ENCODE data around the gene CDKN1B. TPM values are rescaled to one million over a fixed set of nuclear protein-coding genes. Genes with fewer than 3 reads are reported as not detected.
A peak's percentile ranks its signal among the peaks of the same experiment; 100 is the strongest.

The CDKN1B gene
- 18.9 and 24.0 TPM in 2 replicates for total RNA-seq (2014; rRNA removed; shearing (Covaris generic))
- 16.8 and 18.8 TPM in 2 replicates for polyA plus RNA-seq (2015; cell fraction: cytosol; rRNA removed)
- polyA plus RNA-seq (2015; cell fraction: nucleus; rRNA removed): 24.8 and 27.6 TPM in 2 replicates

- DNase-seq (ENCODE audit: low read depth): peak; percentile 96
Measured at GRCh38 chr12:12716793-12717585, at the start of gene CDKN1B. TSS of gene CDKN1B (plus strand) at chr12:12717368. CDS start at chr12:12717840, 472 bp downstream.

DNA sequence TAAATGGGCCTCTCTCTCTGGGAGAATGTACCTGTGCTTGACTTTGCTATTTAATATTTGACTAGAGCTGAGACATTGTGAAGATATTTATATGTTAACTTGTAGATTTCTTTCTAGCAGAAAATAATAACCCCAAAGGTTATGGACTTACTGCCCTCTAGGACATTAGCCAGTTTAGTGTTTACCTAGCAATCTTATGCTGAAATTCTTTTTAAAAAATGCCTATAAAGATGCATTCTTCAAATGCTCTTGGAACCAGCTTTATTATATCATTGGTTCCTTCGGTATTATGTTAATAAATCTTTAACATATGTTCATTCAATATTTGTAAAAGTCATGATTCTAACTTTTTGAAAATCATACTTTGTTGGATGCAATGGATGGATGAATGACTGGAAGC lies 49.2 kb upstream of the CDKN1B start:
- no peak for DNase-seq (ENCODE audit: low read depth)

GRCh38 chr12:12669020-12669419 lies 48.1 kb upstream of the CDKN1B start:
- no peak for DNase-seq (ENCODE audit: low read depth)

DNA sequence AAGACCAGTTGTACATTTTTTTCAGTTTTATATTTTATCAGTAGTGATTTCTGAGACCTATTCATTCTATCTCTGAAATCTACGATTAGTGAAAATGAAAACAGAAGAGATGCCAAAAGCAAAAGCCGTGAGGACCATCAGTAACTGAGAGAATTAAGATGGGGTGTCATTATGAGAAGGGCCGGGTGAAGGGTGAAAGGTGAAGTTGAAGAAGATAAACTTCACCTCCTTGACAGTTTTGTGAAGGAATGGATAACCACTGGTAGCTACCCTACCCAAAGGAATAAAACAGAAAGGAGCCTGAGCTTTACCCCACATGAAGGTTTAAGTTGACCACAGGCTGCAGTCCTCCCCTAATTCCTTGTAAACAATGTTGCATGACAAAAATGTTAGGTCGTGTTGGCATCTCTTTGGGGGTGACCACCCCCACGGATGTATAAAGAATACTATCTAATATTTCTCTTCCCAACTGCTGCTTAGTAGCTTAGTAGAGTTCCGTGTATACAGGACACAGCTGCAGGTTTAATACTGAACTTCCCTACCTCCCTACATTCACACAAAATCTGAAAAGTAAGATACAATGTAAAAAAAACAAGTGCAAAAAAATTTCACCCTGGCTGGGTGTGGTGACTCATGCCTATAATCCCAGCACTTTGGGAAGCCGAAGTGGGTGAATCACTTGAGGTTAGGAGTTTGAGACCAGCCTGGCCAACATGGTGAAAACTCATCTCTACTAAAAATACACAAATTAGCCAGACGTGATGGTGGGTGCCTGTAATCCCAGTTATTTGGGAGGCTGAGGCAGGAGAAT lies 45.1 kb upstream of the CDKN1B start:
- DNase-seq (ENCODE audit: low read depth): peak; percentile 86

DNA sequence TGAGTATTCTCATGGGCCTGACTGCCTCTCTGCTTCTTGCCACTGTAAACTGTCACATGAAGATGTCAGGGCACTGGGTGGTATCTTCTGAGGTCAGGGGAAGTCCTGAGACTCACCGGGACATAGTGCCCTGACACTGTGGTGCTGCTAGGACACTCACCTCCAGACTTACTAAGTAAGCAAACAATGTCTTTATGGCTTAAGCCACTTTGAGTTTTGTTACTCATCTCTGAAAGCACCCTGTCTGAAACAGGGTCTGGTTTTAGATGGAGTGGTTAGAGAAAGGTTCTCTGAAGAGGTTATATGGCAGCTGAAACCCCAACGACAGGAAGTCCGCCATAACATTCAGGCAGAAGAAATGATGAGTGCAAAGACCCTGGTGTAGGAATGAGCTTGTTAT lies 43.9 kb upstream of the CDKN1B start:
- DNase-seq (ENCODE audit: low read depth): no peak

GRCh38 chr12:12676605-12677004 lies 40.6 kb upstream of the CDKN1B start:
- DNase-seq (ENCODE audit: low read depth): no peak

DNA sequence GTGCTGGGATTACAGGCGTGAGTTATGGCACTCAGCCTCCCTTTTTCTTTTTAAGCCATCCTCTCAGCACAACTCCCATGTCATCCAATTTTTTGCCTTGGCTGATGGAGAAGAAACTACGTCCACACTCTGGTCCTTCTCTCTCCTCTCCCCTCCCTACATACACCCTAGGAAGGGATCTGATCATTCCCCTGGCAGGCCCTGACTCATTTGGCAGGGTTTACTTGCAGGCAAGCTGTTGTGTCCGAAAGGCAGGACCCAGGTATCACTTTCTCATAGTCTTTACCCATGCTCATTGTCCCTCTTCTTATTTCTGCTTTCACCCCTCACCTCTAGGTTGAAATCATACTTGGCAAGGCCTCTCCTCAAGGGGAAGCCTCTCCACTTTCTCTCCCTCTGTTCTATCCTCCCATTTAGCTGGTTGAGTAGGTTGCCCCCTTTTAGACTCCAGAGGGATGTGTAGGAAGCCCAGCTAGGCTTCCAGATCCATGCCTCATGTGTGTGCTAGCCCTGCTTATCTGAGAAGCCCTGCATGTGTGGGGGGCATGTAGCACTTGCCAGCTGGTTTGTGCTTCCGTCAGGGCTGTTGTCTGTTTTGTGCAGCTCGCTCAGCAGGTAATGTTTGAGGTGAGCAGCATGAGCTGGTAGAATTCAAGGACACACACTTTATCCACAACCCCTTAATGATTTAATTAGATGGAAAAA lies 36.0 kb upstream of the CDKN1B start:
- no peak for DNase-seq (ENCODE audit: low read depth)

DNA sequence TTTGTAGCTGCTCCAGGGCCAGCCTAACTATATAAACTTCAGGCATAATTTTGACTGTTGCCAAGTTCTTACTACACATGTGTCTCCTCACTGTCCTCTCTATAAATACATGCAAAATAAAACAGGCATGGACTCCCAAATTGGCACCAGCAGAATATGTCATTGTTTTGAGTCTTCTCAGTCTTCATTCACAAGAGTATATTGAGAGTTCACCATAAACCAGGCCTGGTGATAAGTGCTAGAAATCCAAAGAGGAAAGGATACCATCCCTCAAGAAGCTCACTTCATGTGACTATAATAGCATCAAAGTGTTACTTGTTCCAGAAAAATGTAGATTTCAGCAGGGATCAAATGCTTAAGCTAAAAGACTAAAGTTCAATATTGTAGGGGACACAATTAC lies 34.9 kb upstream of the CDKN1B start:
- no peak for DNase-seq (ENCODE audit: low read depth)

DNA sequence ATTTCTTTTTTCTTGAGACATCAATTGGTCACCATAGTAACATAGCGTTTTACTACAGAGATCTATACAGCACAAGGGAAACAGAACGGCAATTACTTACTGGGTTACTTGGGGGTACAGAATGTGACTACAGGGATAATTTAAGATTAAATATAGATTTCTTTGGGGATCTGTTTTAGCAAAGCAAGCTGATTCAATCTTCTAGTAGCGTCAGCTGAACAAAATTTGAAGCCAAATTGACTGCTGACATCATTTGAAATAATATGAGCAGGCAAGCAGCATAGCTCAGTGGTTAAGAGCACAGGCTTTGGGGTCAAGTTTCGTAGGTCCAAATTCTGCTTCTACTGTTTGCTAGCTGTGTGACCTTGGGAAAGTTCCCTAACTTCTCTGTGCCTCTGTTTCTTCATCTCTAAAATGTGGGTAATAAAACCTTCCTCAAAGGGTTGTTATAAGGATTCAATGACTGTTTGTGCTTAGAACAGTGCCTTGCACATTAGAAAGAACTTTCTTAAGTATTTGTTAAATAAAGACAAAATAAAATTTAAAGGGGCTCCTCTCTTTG lies 34.0 kb upstream of the CDKN1B start:
- DNase-seq (ENCODE audit: low read depth): no peak

DNA sequence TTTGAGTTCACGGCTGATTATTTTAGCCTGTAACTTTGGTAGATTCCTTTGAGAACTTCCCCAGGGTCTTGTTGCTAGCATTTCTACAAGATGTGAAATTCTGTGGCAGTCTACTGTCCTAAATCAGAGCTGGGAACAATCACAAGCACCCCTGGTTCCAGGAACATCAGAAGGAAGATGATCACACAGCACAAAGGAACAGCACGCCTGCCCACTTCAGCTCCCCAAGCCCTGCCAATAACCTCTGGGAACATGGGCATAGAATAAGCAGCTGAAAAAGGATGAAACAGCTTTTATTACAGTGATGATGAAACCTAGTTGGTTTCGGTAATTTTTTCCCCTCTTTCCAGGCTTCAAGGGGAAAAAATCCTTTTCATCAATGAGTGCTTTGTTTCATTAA lies 33.4 kb upstream of the CDKN1B start:
- no peak for DNase-seq (ENCODE audit: low read depth)

- DNase-seq (ENCODE audit: low read depth): peak; percentile 48
Measured at GRCh38 chr12:12684375-12685106, 32.6 kb upstream of the CDKN1B start.

DNA sequence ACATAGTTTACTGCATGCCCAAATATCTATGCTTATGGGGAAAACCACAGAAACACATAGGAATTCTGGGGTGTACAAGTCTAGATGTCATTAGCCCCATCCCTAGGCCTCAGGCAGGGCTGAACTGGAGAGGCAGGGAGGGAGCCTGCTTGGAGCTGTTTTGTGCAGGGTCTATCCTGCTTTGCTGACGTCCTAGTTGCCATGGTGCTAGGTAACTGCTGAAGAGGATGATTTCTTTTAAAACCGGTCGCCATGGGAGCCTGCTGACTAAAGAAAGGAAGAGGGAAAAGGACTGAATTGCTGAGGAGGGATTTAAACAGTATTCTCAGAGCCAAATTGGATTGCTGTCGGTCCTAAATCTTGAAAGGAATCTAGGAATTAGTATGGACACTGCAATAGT lies 31.9 kb upstream of the CDKN1B start:
- DNase-seq (ENCODE audit: low read depth): no peak

DNA sequence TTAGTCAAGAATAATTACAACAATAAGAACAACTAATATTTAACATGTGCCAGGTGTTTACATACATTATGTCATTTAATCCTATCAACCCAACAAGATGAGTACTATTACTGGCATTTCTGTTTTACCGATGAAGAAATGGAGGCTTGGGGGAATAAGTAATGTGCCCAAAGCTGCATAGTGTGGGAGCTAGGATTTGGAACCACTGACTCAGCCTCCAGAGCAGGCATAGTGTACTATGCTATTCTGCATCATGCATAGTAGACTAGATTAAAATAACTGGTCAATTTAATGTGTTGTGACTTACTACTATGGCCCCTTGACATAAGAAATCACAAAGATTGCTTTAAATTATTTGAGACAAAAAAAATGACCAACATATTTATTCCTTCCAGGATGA lies 30.7 kb upstream of the CDKN1B start:
- DNase-seq (ENCODE audit: low read depth): no peak

DNA sequence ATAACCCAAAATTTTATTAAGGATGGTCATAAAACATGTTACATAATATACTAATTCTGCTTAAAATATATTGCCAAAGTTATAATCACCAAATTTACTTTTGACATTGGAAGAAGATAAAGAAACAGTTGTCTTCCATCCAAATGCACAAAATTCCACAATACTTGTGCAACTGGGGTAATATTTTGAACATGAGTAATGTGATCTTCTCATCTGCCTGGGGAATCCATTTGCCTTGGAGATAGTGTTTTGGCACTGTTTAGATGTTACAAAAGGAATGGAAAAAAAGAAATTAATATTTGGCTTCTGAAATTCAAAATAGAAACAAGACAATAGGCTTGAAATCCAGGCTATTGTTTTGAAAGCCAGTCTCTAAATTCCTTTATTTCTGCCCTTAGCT lies 30.2 kb upstream of the CDKN1B start:
- DNase-seq (ENCODE audit: low read depth): no peak

DNA sequence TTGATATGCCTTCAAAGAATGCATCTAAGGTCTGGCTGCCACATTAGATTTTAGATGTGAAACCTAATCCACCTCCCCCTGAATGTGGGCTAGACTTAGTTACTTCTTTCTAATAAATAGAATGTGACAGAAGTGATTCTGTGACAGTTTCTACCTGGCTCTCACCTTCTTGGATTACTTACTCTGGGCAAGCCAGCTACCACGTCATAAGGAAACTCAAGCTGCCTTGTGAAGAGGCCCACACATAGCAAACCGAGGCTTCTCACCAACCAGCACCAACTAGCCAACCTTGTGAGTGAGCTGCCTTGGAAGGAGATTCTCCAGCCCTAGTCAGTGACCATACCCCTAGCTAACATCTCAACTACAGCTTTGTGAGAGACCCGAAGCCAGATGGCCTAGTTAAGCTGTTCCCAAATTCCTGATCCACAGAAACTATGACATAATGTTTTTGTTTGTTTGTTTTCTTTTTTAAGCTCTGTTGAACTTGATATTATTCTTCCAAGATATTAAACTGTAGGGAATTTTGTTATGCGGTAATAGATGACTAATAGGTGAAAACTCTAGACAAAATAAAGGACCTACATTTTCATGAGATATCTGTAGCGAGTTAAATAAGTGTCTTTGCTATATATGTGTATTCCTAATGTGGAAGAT lies 27.4 kb upstream of the CDKN1B start:
- DNase-seq (ENCODE audit: low read depth): no peak

DNA sequence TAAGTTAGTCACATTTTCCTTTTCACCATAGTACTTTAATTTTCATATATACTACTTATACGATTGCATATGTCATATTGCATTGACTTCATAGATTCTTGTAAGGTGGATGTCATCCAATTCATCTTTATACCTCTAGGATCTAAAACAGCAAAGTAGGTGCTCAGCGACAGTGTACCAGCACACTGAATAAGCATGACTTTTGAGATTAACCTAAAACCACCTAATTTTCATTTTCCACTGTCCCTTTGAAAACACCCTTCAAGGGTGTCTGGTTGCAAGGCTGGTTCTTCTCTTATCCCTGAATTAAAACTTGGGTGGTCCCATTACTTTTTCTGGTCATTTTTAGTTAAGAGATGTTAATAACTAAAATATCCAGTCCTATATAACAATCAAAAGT lies 25.6 kb upstream of the CDKN1B start:
- DNase-seq (ENCODE audit: low read depth): no peak

DNA sequence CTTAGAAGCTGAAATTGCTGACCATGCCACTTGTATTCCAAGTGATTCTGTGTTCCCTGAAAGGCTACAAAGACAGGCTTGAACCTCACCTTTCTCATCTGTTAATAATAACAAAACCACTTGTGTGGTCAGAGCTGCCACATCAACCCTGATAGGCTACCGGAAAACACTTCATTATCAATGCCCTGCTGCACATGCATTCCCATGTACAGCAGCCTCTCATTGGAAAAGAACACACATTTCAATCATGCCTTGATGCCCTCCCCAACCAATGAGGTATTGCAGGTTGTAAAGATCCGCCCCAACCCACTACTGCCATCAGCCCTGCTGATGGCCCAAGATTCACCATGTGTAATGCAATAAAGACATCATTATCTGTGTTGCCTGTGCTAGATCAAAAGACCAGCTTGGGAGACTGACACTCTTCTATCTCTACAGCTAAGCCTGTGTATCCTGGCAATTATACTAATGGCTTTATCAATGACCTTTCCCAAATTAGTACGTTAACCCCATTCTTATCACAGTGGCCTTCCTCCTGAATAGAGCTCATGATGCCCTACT lies 24.0 kb upstream of the CDKN1B start:
- DNase-seq (ENCODE audit: low read depth): no peak

- DNase-seq (ENCODE audit: low read depth): peak; percentile 73
Measured at GRCh38 chr12:12696562-12697383, 20.4 kb upstream of the CDKN1B start.

DNA sequence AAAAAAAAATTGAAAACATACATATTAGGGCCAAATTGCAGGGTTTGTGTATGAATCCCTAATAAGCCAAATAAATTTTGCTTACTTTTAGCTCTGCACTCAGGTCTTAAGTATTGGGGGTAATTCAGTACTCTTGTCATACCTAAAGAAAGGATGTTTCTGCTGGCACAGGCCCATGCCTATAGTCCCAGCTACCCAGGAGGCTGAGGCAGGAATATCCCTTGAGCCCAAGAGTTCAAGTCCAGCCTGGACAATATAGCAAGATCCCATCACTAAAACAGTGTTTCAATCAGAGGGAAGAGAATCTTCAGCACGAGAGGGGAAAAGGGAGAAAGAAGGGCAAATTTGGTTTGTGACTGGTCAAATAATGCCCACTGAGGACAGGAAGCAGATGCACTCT lies 17.8 kb upstream of the CDKN1B start:
- DNase-seq (ENCODE audit: low read depth): no peak

All from HT1080 (cell line).